H1 (cell line): Measurements from ENCODE around the gene DCTN1. TPM values are rescaled to one million over a fixed set of nuclear protein-coding genes. Genes with fewer than 3 reads are reported as not detected.

Experiments
- CTCF ChIA-PET: fragments of 300-600 bp; sonication (Branson Sonifier 250); formaldehyde crosslinking; loops from one replicate; lab custom pipeline; 2021; ENCODE audit not compliant: partially characterized antibody; lab: Charles Lee
- POLR2A ChIA-PET: fragments of 300-600 bp; sonication (Branson Sonifier 250); formaldehyde crosslinking; loops from one replicate; lab custom pipeline; 2021; ENCODE audit warnings: inconsistent platforms; ENCODE audit not compliant: partially characterized antibody; lab: Charles Lee
- DNase-seq, 2 experiments: peaks; one replicate each; pipeline versions ENCODE4 v3.0.0 to v3.0.0-alpha.2; 2010 to 2022; ENCODE audit warnings: low spot score in 2 of 2, low read depth in 1 of 2, mixed read lengths in 1 of 2
- FAIRE-seq: peaks from 2 replicates; lab custom pipeline; 2011; peaks lifted over from hg19 to GRCh38; lab: Jason Lieb, UNC
- H2AFZ ChIP-seq: 2 replicates; pipeline ENCODE4 v1.8.1; 2012; ENCODE audit warnings: low read length, inconsistent platforms
- H2AK5ac ChIP-seq: 2 replicates; pipeline ENCODE4 v1.6.1; 2013; ENCODE audit warnings: low read depth, low read length
- H2BK120ac ChIP-seq: replicated peaks from 2 replicates; pipeline ENCODE3; 2013; ENCODE audit warnings: low read depth, low read length, inconsistent platforms
- H2BK12ac ChIP-seq: 2 replicates; pipeline ENCODE4 v1.6.1; 2013; ENCODE audit warnings: low read depth, low read length
- H2BK15ac ChIP-seq: 2 replicates; pipeline ENCODE4 v1.6.1; 2013; ENCODE audit warnings: low read length
- H2BK20ac ChIP-seq: 2 replicates; pipeline ENCODE4 v1.6.1; 2013; ENCODE audit warnings: low read length
- H2BK5ac ChIP-seq: 2 replicates; pipeline ENCODE4 v1.6.1; 2013; ENCODE audit warnings: low read depth, low read length
- H3K14ac ChIP-seq: 2 replicates; pipeline ENCODE4 v1.6.1; 2013; ENCODE audit warnings: inconsistent platforms; ENCODE audit not compliant: insufficient read length
- H3K18ac ChIP-seq: 2 replicates; pipeline ENCODE4 v1.6.1; 2013; ENCODE audit warnings: low read length; ENCODE audit errors: extremely low read depth
- H3K23ac ChIP-seq: 2 replicates; pipeline ENCODE4 v1.6.1; 2013; ENCODE audit warnings: inconsistent platforms; ENCODE audit not compliant: insufficient read length
- H3K23me2 ChIP-seq: 2 replicates; pipeline ENCODE4 v1.6.1; 2013; ENCODE audit warnings: low read depth, low read length
- H3K27ac ChIP-seq: 2 replicates; pipeline ENCODE4 v1.6.1; 2011; ENCODE audit warnings: low read depth, low read length, inconsistent platforms
- H3K27me3 ChIP-seq, 4 experiments: replicated peaks in 1 of 4; 1 replicate in 1 of 4; 2 replicates in 3 of 4; pipeline versions ENCODE4 v1.6.1 to v1.8.1; 2011 to 2013; ENCODE audit warnings: low read length in 3 of 4, mild to moderate bottlenecking in 3 of 4, inconsistent platforms in 2 of 4, mixed read lengths in 2 of 4, moderate library complexity in 1 of 4; ENCODE audit not compliant: control insufficient read depth in 3 of 4, insufficient read depth in 3 of 4; ENCODE audit errors: extremely low read depth in 1 of 4
- H3K36me3 ChIP-seq, 4 experiments: 2 replicates each; pipeline versions ENCODE4 v1.6.1 to v1.8.1; 2011 to 2013; ENCODE audit warnings: mild to moderate bottlenecking in 4 of 4, low read length in 3 of 4, moderate library complexity in 2 of 4, control low read depth in 1 of 4, inconsistent platforms in 1 of 4; ENCODE audit not compliant: insufficient read depth in 4 of 4, control insufficient read depth in 2 of 4
- H3K4ac ChIP-seq: replicated peaks from 2 replicates; pipeline ENCODE3; 2013; ENCODE audit warnings: low read length, low read depth, mixed read lengths, inconsistent platforms; ENCODE audit not compliant: insufficient read length
- H3K4me1 ChIP-seq, 4 experiments: replicated peaks in 1 of 4; 1 replicate in 1 of 4; 2 replicates in 3 of 4; pipeline versions ENCODE4 v1.6.1 to v1.8.1; 2011 to 2013; ENCODE audit warnings: low read length in 3 of 4, inconsistent platforms in 2 of 4, mixed read lengths in 1 of 4; ENCODE audit not compliant: insufficient read depth in 4 of 4, control insufficient read depth in 3 of 4
- H3K4me2 ChIP-seq, 2 experiments: 2 replicates each; pipeline versions ENCODE4 v1.6.1 to v1.8.1; 2011 to 2013; ENCODE audit warnings: low read depth in 2 of 2, low read length in 2 of 2, control low read depth in 1 of 2, inconsistent platforms in 1 of 2, mild to moderate bottlenecking in 1 of 2; ENCODE audit not compliant: insufficient read depth in 1 of 2
- H3K4me3 ChIP-seq, 4 experiments: fragments of 200-600, 300-600 bp in 1 of 4; sonication (generic), shearing (Covaris generic), sonication (Bioruptor Twin) in 1 of 4; 2 replicates each; pipeline versions ENCODE4 v1.5.1 to v1.8.1; 2011 to 2016; ENCODE audit warnings: low read length in 4 of 4, low read depth in 3 of 4, control low read depth in 2 of 4, inconsistent platforms in 2 of 4, mild to moderate bottlenecking in 2 of 4, mixed read lengths in 1 of 4, moderate library complexity in 1 of 4; ENCODE audit not compliant: insufficient read depth in 2 of 4; ENCODE audit errors: extremely low read depth in 1 of 4
- H3K56ac ChIP-seq: replicated peaks from 2 replicates; pipeline ENCODE3; 2013; ENCODE audit warnings: low read depth, mild to moderate bottlenecking, mixed read lengths, low read length, inconsistent platforms; ENCODE audit not compliant: insufficient read length
- H3K79me1 ChIP-seq: 2 replicates; pipeline ENCODE4 v1.6.1; 2013; ENCODE audit warnings: low read depth, low read length, control low read depth
- H3K79me2 ChIP-seq, 2 experiments: 2 replicates each; pipeline versions ENCODE4 v1.6.1 to v1.8.1; 2012 to 2013; ENCODE audit warnings: low read length in 2 of 2, mild to moderate bottlenecking in 2 of 2, inconsistent platforms in 1 of 2; ENCODE audit not compliant: insufficient read depth in 2 of 2, control insufficient read depth in 1 of 2
- H3K9ac ChIP-seq, 4 experiments: replicated peaks in 1 of 4; 1 replicate in 1 of 4; 2 replicates in 3 of 4; pipeline versions ENCODE4 v1.6.1 to v1.8.1; 2011 to 2013; ENCODE audit warnings: low read depth in 3 of 4, low read length in 3 of 4, control low read depth in 2 of 4, mild to moderate bottlenecking in 2 of 4, moderate library complexity in 2 of 4, inconsistent platforms in 1 of 4; ENCODE audit errors: extremely low read depth in 1 of 4
- H3K9me3 ChIP-seq, 2 experiments: 2 replicates each; pipeline versions ENCODE4 v1.6.1 to v1.8.1; 2012 to 2013; ENCODE audit warnings: mild to moderate bottlenecking in 2 of 2, moderate library complexity in 2 of 2, control low read depth in 1 of 2, inconsistent platforms in 1 of 2, low read depth in 1 of 2, low read length in 1 of 2, mixed read lengths in 1 of 2; ENCODE audit not compliant: insufficient read depth in 2 of 2
- H4K20me1 ChIP-seq, 2 experiments: replicated peaks in 1 of 2; 2 replicates each; pipeline versions ENCODE3 to v1.8.1; 2011 to 2013; ENCODE audit warnings: inconsistent platforms in 2 of 2, low read length in 2 of 2, mild to moderate bottlenecking in 1 of 2; ENCODE audit not compliant: insufficient read depth in 2 of 2, control insufficient read depth in 1 of 2
- H4K5ac ChIP-seq: 2 replicates; pipeline ENCODE4 v1.6.1; 2013; ENCODE audit warnings: low read length, low read depth, mixed read lengths, inconsistent platforms; ENCODE audit not compliant: insufficient read length
- H4K8ac ChIP-seq: 2 replicates; pipeline ENCODE4 v1.8.0; 2013; ENCODE audit warnings: mild to moderate bottlenecking, moderate library complexity, low read length, inconsistent platforms; ENCODE audit not compliant: insufficient read depth; ENCODE audit errors: extremely low read depth
- H4K91ac ChIP-seq: replicated peaks from 2 replicates; pipeline ENCODE3; 2013; ENCODE audit warnings: low read length, mixed read lengths, inconsistent platforms; ENCODE audit not compliant: insufficient read length
- MAFK ChIP-seq: IDR thresholded peaks from 2 replicates; pipeline ENCODE4 v1.6.1; 2012; ENCODE audit warnings: low read depth, mild to moderate bottlenecking, improper control_type of control experiment, low read length
- SP1 ChIP-seq: IDR thresholded peaks from 2 replicates; pipeline ENCODE4 v1.6.1; 2011; ENCODE audit warnings: low read depth, low read length
- WGBS, 2 experiments: shearing (Covaris generic) in 1 of 2; methylation state at CpG; one replicate each; pipeline versions ENCODE4 v1.1.6 to v1.1.7; 2013 to 2015; ENCODE audit warnings: low lambda C conversion rate in 2 of 2, mixed read lengths in 2 of 2, inconsistent platforms in 1 of 2, low coverage in 1 of 2, missing lambda C conversion rate in 1 of 2; ENCODE audit not compliant: insufficient replicate concordance in 2 of 2, insufficient coverage in 1 of 2, insufficient read length in 1 of 2; ENCODE audit errors: extremely low coverage in 1 of 2, missing lambda C conversion rate in 1 of 2; 5-methylcytosine and 5-hydroxymethylcytosine counted together
- polyA plus RNA-seq, 7 experiments: library from polyadenylated mRNA; depleted of rRNA in 3 of 7; stranded (reverse) in 5 of 7; unstranded in 2 of 7; fragments of >200 nt in 5 of 7; fragments of 200-250 nt in 2 of 7; gene quantifications; 1 replicate in 5 of 7; 2 replicates in 1 of 7; 4 replicates in 1 of 7; pipeline versions ENCODE4 v1.2.1 to v1.2.3, GENCODE V29; 2011 to 2013; ENCODE audit warnings: missing spikeins in 2 of 7, mixed read lengths in 2 of 7
- total RNA-seq: library from RNA; stranded (reverse); fragmentation: NEBNext Ultra II Directional; extraction: Animal tissue kit (Norgen Biotek cat#: 25700); gene quantifications from 2 replicates; pipeline ENCODE4 v1.2.1, GENCODE V29; 2021

The DCTN1 gene
- total and polyA plus RNA-seq, 2 of the 8 experiments (the other 6 are each of a cell fraction or from before 2014, with no cell fraction given), result 105 to 162 TPM

- no peak overlapping the region for H3K56ac ChIP-seq
- no peak overlapping the region for H2BK120ac ChIP-seq
- H3K79me2 ChIP-seq, result peaks cover 0 to 20% of the 10 kb centered on the region in 2 experiments; a peak in 1 of 4 replicates
- peaks cover 5% of the 10 kb centered on the region for H3K23me2 ChIP-seq
- no peaks in the 10 kb centered on the region for H3K27me3 ChIP-seq
- no peak overlapping the region for H2BK5ac ChIP-seq
- no peak overlapping the region for H2BK15ac ChIP-seq
- H3K4me2 ChIP-seq, result no peak overlapping the region
- H3K27ac ChIP-seq, result no peak overlapping the region
- H3K9me3 ChIP-seq, result no peaks in the 10 kb centered on the region
- H3K79me1 ChIP-seq, result peaks cover 17% of the 10 kb centered on the region
- H2BK12ac ChIP-seq, result no peak overlapping the region
- H3K4me1 ChIP-seq, result peaks cover 9 to 21% (median 12%) of the 10 kb centered on the region in 4 experiments
- no peak overlapping the region for H2AK5ac ChIP-seq
- FAIRE-seq (no peak), DNase-seq (no peak)
- H4K8ac ChIP-seq, result no peak overlapping the region
- CTCF ChIA-PET, result interaction anchor here (0.9 to 2.5 kb wide), 4 partner anchors 13 to 37 kb away, joined by 3 to 8 read pairs (median 4); no protein-coding TSS in a partner anchor
- H3K4me3 ChIP-seq, result no peak overlapping the region
- peaks cover 36 to 52% (median 49%) of the 10 kb centered on the region in 4 experiments for H3K36me3 ChIP-seq
- WGBS, 2 experiments, result 98% methylated on average over 9 of the region's 9 CpGs; no CpG with 5 or more reads in 1 of the 2 experiments
- H3K9ac ChIP-seq, result no peak overlapping the region
- no peak overlapping the region for H2BK20ac ChIP-seq
- H3K4ac ChIP-seq, result no peak overlapping the region
- no peak overlapping the region for H3K23ac ChIP-seq
- H4K91ac ChIP-seq, result no peak overlapping the region
- H4K20me1 ChIP-seq, result peaks cover 3 to 18% of the 10 kb centered on the region in 2 experiments
- H3K18ac ChIP-seq, result no peak overlapping the region
- POLR2A ChIA-PET, result interaction anchor here (0.5 to 4.0 kb wide), 3 partner anchors 11 to 38 kb away, joined by 3 to 18 read pairs (median 3); no protein-coding TSS in a partner anchor
- H4K5ac ChIP-seq, result no peak overlapping the region
- H2AFZ ChIP-seq, result no peak overlapping the region
- H3K14ac ChIP-seq, result no peak overlapping the region
- TF ChIP-seq SP1, result no peak
- TF ChIP-seq MAFK, result no peak
Measured at GRCh38 chr2:74371421-74371820, 8.7 kb downstream of the DCTN1 start.
